Stimulated activated CD8-positive, alpha-beta memory T cell treated with anti-CD3 and anti-CD28 coated beads, Interleukin-12 subunit alpha, Interleukin-12 subunit beta, amount 100 ng/mL, for 4 hours (primary cell): Measurements from ENCODE around the gene STARD3.

Experiments
- DNase-seq: peaks from one replicate; pipeline ENCODE4 v3.0.0-alpha.2; 2020; ENCODE audit warnings: low read depth

STARD3 gene

DNA sequence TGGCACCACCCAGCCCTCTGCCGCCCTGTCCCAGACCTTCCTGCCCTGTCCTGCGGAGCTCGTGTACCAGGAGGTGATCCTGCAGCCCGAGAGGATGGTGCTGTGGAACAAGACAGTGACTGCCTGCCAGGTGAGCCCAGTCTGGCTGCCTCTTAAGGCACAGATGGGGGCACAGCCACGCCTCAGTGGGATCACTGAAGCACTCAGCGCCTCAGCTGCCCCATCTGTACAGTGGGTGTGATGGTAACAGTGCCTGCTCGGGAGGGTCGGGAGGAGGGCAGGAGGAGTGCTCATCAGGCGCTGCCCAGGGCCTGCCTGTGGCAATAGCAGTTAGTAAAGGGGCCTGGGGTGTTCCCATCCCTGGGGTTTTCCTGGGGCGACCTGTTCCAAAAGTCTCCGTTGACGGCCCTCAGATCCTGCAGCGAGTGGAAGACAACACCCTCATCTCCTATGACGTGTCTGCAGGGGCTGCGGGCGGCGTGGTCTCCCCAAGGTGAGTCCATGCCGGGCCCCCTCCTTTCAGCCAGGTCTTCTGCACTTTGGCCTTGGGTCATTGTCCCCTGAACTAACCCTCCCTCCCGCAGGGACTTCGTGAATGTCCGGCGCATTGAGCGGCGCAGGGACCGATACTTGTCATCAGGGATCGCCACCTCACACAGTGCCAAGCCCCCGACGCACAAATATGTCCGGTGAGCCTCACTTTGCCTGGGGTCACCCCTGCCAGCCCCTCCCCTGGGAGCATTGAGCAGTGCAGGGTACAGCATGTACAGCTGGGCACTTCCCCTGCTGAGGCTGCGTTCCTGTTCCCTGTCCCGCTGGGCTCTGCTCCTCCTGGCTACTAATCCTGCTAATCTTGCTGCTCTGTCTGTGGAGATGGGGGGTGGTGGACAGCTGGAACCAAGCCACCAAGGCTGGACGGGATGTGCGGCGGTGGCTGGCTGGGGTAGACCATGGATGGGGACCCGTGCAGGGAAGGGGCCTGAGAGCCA lies 23.7 kb downstream of the STARD3 start:
- no peak for DNase-seq

DNA sequence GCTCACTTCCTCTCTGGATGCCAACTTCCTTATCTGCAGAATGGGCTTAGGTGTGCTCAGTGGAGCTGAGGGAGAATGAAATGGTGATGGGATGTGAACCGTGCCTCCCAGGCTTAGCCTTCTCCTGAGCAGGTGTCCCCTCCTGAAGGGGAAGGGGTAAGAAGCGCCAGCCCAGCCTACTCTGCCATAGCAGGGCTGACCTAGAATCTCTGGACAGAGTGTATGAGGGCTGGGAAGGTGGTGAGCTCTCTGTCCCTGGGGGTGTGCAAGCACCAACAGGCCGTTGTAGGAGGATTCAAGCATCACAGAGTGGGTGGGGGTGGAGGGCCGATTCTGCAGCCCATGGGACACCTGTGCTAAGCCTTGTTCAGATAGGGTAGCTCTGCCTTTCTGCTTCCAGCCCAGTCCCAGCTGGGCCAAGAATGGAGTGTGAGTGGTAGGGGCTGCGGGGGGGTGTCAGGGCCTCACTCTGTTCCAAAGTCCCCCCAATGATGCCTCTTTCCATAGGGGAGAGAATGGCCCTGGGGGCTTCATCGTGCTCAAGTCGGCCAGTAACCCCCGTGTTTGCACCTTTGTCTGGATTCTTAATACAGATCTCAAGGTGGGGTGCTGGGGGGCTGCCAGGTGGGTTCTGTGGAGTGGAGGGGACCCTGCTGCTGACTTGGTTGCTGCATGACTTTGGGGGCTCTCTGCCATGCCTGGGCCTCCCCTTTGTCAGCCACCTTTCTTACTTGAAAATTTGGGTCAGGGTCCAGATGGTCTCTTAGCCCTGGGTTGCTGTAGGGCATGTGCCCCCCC lies 25.0 kb downstream of the STARD3 start:
- no peak for DNase-seq

DNA sequence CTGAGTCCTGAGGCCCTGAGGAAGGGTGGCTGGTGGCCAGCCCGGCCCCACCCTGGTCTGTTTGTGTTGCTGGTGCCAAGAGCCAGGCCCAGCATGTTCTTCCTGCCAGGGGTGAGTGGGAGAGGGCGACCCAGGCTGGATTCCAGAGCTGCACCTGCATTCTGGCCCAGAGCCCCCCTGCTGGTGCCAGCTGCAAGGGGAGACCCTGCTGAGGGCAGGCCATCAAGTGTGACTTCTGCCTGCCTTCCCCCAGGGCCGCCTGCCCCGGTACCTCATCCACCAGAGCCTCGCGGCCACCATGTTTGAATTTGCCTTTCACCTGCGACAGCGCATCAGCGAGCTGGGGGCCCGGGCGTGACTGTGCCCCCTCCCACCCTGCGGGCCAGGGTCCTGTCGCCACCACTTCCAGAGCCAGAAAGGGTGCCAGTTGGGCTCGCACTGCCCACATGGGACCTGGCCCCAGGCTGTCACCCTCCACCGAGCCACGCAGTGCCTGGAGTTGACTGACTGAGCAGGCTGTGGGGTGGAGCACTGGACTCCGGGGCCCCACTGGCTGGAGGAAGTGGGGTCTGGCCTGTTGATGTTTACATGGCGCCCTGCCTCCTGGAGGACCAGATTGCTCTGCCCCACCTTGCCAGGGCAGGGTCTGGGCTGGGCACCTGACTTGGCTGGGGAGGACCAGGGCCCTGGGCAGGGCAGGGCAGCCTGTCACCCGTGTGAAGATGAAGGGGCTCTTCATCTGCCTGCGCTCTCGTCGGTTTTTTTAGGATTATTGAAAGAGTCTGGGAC lies 25.8 kb downstream of the STARD3 start:
- no peak for DNase-seq

DNA sequence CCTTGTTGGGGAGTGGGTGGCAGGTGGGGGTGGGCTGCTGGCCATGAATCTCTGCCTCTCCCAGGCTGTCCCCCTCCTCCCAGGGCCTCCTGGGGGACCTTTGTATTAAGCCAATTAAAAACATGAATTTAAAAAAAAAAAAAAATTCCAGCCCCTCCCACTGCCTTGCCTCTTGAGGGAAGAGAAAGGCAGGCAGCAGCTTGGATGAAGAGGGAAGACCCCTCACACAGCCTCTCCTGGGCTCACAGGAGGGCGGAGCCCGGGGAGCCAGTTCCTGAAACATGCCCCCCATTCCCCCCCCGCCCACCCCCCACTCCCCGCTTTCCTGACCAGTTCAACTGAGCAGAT lies 26.4 kb downstream of the STARD3 start:
- no peak for DNase-seq

DNA sequence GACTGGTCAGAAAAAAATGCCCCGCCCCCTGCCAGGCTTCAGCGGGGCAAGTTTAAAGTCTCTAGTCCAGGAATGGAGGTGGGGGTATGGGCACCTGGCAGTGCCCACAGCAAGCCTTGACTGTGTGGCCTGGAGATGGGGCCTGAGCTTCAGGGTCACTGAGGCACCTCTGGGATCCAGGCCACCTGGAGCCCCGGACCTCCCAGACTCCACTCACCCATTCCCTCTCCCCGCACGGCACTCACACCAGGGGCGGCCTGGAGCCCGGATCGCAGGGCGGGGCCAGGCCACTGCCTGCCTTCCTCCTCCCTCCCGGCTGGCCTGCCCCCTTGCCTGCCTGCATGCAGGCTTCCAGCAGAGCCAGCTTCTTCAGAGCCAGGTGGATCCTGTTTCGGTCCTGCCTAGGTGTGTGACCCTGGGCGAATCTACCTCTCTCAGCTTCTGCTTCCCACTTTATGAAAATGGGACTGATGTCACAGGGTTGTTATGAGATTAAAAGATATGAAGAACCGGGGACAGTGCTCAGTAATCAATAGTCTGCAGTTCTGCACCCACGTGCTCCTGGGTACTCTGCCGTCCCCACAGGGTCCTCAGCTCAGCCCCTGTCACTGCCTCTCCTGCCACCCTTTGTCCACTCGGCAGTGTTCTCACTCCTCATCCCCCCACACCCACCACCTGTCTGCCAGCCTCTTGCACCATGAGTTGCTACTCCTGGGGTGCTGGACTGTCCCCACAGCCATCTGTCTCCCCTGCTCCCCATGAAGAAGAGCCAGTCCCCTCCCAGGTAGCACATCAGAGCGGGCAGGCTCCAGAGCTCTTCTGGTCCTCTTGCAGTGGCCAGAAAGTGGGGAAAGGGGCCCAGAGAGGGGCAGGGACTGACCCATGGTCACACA lies 27.0 kb downstream of the STARD3 start:
- no peak for DNase-seq

DNA sequence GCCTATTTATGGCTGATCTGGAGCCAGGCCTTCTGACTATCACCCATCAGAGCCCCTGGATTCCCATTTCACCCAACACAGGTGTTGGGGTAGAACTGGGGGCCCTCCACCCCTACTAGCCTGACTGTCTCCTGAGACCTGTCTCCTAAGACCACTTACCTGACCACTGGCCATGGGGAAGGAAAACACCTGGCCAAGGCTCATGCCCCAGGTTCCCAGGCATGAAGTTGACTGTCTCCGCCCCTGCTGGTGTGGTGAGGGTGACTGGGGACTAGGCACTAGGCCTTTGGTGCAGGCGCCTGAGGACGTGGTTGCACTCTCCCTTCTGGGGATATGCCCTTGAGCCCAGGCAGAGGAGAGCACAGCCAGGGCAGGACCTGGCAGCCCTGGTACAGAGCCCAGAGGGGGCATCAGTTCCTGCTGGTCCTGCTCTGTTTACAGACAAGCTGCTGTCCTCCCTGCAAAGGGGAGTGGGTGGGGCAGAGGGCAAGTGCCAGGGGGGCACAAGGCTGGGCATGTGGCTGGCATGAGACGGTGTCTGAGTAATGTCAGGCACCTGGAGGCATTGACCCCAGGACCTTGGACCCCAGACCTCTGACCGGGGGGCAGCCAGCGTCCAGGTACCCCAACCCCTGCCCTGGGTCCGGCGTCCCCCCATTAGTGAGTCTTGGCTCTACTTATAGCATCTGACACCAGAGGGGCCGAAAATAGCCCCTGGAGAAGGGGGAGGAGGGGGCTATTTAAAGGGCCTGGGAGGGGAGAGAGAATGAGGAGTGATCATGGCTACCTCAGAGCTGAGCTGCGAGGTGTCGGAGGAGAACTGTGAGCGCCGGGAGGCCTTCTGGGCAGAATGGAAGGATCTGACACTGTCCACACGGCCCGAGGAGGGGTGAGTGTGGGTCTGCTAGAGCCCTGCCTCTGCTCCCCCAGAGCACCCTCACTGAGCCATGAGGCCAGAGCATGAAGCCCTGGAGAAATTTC lies 27.9 kb downstream of the STARD3 start, which contains the start of gene TCAP:
Gene TCAP (plus strand): TSS at position 769 of the 981 bp plus-strand sequence. CDS start 11 bp downstream, at position 780.
- no peak for DNase-seq

DNA sequence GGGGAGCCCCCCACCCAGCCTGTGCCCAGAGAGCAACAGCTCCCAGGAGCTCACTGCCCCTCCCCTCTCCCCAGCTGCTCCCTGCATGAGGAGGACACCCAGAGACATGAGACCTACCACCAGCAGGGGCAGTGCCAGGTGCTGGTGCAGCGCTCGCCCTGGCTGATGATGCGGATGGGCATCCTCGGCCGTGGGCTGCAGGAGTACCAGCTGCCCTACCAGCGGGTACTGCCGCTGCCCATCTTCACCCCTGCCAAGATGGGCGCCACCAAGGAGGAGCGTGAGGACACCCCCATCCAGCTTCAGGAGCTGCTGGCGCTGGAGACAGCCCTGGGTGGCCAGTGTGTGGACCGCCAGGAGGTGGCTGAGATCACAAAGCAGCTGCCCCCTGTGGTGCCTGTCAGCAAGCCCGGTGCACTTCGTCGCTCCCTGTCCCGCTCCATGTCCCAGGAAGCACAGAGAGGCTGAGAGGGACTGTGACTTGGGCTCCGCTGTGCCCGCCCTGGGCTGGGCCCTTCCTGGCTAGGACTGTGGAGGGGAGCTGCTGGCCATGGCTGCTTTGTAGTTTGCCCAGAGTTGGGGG lies 28.8 kb downstream of the STARD3 start:
- DNase-seq, result no peak

DNA sequence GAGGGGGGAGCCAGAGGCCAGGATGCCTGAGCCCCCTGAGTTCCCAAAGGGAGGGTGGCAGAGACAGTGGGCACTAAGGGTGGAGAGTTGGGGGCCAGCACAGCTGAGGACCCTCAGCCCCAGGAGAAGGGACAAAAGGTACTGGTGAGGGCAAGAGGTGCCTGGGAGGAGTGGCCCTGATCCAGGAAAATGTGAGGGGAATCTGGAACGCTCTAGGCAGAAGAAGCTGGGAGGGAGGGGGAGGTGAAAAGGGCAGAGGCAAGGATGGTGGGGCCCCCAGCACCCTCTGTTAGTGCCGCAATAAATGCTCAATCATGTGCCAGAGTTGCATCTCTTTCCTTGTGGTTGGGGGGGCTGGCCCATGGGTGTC lies 29.3 kb downstream of the STARD3 start:
- DNase-seq, result no peak

DNA sequence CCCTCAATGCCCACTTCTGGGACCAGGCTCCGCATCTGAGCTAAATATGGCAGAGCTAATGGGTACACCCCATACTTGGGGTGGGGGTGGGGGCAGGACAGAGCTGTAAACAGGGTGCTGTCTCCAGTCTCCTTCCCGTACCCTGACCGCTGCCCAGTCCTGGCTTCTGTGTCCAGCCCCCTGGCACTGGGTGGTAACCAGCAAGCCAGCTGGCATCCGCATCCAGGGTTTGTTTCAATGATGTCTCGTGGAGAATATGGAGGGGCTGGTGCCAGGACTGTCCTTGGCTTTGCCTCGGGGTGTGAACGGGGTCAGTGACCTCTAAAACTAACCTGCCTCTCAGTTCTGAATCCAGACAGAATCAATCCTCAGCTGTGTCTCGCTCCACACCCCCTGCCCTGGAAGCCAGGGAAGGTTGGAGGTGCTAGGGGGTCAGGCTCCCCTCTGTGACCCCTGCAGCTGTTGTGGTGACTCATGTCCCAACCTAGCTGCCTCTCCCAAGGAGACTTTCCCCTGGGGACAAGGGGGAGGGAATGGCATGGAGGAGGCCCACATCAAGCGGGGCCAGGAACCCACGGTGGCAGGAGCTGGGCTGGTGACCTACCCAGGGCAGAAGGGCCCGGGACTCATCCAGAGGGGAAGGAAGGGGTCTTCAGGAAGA lies 29.8 kb downstream of the STARD3 start:
- DNase-seq, result no peak

DNA sequence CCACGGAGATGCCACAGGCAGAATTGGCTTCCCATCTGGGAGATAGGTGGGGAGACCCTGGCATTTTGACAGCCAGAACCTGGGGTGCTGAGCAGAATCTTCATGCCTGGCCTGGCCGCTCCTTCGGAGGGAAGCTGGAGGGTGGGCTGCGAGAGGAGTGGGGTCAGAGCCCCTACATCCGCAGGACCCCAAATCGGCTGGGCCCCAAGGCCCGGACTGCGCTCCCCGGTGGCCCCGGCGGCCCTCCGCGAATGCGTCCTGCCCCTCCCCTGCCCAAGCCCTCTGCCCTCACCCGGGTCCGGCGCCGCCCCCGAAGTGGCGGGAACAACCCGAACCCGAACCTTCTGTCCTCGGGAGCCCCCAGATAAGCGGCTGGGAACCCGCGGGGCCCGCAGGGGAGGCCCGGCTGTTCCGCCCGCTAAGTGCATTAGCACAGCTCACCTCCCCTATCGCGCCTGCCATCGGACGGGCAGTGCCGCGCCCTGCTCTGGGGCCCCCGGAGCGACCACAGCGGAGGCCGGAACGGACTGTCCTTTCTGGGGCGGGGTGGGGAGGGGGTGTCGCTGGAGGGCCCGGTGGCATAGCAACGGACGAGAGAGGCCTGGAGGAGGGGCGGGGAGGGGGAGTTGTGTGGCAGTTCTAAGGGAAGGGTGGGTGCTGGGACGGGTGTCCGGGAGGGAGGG lies 30.5 kb downstream of the STARD3 start:
- DNase-seq, result no peak

DNA sequence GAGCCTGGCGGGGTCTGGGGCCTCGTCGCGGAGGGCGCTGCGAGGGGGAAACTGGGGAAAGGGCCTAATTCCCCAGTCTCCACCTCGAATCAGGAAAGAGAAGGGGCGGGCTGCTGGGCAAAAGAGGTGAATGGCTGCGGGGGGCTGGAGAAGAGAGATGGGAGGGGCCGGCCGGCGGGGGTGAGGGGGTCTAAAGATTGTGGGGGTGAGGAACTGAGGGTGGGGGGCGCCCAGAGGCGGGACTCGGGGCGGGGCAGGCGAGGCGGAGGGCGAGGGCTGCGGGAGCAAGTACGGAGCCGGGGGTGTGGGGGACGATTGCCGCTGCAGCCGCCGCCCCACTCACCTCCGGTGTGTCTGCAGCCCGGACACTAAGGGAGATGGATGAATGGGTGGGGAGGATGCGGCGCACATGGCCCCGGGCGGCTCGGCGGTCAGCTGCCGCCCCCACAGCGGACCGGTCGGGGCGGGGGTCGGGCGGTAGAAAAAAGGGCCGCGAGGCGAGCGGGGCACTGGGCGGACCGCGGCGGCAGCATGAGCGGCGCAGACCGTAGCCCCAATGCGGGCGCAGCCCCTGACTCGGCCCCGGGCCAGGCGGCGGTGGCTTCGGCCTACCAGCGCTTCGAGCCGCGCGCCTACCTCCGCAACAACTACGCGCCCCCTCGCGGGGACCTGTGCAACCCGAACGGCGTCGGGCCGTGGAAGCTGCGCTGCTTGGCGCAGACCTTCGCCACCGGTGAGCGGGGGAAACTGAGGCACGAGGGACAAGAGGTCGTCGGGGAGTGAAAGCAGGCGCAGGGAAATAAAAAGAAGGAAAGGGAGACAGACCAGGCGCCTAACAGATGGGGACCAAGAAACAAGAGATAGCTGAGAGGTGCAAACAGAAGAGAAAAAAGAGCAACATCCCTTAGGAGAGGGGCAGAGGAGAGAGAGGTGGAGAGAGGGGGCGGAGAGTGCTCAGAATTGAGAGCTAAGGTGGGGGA lies 31.3 kb downstream of the STARD3 start, which contains the start of gene PNMT:
Gene PNMT (plus strand): TSS at position 509 of the 980 bp plus-strand sequence. CDS start 23 bp downstream, at position 532.
- DNase-seq, result peak; percentile 39

DNA sequence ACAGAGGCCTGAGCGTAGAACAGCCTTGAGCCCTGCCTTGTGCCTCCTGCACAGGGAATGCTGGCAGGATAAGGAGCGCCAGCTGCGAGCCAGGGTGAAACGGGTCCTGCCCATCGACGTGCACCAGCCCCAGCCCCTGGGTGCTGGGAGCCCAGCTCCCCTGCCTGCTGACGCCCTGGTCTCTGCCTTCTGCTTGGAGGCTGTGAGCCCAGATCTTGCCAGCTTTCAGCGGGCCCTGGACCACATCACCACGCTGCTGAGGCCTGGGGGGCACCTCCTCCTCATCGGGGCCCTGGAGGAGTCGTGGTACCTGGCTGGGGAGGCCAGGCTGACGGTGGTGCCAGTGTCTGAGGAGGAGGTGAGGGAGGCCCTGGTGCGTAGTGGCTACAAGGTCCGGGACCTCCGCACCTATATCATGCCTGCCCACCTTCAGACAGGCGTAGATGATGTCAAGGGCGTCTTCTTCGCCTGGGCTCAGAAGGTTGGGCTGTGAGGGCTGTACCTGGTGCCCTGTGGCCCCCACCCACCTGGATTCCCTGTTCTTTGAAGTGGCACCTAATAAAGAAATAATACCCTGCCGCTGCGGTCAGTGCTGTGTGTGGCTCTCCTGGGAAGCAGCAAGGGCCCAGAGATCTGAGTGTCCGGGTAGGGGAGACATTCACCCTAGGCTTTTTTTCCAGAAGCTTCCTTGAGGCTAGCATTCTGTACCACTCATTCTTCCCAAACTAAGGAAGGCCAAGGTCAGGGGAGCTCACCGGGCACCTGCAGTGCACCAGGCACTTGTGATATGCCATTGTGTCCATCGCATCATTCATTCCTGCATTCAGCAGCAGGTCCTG lies 33.2 kb downstream of the STARD3 start:
- no peak for DNase-seq

DNA sequence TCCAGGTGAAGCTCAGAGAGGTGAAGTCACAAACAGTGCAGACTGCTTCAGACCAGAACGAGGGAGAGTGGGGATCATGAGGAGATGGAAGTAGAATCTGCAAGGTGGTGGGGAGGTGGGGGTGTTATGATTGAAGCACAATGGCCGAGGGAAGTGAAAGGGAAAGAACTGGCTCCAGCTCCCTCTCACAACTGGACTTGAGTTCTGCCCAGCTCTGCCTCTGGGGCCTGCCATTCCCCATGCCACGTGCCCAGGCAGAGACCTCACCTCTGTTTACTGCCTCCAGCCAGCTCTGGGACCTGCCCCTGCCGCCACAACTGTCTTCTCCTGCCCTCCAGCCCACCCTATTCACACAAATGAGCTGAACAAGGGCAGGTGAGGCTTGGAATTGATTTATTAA lies 33.8 kb downstream of the STARD3 start:
- DNase-seq, result no peak

DNA sequence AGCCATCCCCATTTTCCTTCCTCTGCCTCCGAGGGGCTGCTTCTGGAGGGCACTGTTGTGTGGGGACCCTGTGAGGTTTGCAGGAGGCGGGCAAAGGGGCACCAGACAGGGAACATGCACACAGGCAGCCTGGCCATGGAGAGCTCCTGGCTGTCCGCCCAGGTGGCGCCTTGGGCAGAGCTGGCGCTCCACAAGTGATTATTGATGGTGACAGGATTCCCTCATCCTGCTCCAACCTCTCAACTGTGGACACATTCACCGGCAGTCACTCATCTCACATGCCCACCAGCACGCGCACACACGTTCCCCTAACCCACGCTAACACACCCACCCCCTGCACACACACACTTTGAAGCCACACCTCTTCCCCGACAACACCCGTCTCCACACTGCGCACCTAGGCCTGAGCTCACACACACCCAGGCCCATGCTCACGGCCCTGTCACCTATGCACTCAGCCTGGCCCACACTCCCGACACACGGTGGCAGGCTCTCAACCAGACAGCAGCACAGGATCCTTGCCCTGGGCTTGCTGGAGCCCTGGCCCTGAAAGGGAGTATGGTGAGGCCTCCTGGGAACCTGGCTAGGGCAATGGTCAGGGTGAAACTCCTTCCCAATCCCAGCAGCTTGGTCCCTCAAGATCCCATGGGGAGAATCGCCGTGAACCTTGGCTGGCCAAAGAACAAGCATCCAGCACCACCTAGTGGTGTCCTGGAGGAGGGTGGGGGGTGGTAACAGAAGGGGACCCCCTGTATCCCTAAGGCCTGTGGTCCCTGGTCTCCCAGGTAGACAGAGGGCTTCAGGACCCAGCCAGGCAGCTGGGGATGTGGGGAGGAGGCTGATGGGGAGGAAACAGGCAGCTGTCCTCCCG lies 34.9 kb downstream of the STARD3 start:
- no peak for DNase-seq
